SIG-M5 treated with dmso at 0.1 percent for 504 hours (cell line): ENCODE results near the gene DHX30.
"Not testable (repeated sequence)": the region's sequence is repeated elsewhere in the genome, so short reads cannot be mapped to it uniquely, and the experiment has no call there.

Experiments
- DNase-seq: peaks from one replicate; lab custom pipeline; 2025; ENCODE audit not compliant: unreplicated experiment; lab: John Stamatoyannopoulos, UW

The DHX30 gene

GRCh38 chr3:47877290-47877689 lies 74.4 kb downstream of the DHX30 start:
- DNase-seq, result no peak

GRCh38 chr3:47877719-47878118 lies 74.8 kb downstream of the DHX30 start:
- DNase-seq, result no peak

GRCh38 chr3:47882338-47882737 lies 79.4 kb downstream of the DHX30 start:
- DNase-seq, result no peak

GRCh38 chr3:47884603-47885002 lies 81.7 kb downstream of the DHX30 start:
- no peak for DNase-seq

GRCh38 chr3:47885168-47885567 lies 82.2 kb downstream of the DHX30 start:
- no peak for DNase-seq

GRCh38 chr3:47887991-47888390 lies 85.1 kb downstream of the DHX30 start:
- not testable (repeated sequence) for DNase-seq

GRCh38 chr3:47888986-47889757 lies 86.2 kb downstream of the DHX30 start:
- no peak for DNase-seq

GRCh38 chr3:47890126-47890827 lies 87.3 kb downstream of the DHX30 start:
- no peak for DNase-seq

- DNase-seq, result no peak
Observed at GRCh38 chr3:47890828-47891612, 88.1 kb downstream of the DHX30 start.

- DNase-seq, result no peak
Observed at GRCh38 chr3:47891613-47892005, 88.7 kb downstream of the DHX30 start.

GRCh38 chr3:47892286-47893040 lies 89.5 kb downstream of the DHX30 start:
- DNase-seq, result no peak

- no peak for DNase-seq
Observed at GRCh38 chr3:47895241-47895640, 92.3 kb downstream of the DHX30 start.

GRCh38 chr3:47896736-47897135 lies 93.8 kb downstream of the DHX30 start:
- DNase-seq, result no peak

- DNase-seq, result no peak
Observed at GRCh38 chr3:47897954-47898353, 95.0 kb downstream of the DHX30 start.

GRCh38 chr3:47899495-47900108 lies 96.7 kb downstream of the DHX30 start:
- no peak for DNase-seq
